ENCODE data around the gene BST1. TPM values are rescaled to one million over a fixed set of nuclear protein-coding genes. Genes with fewer than 3 reads are reported as not detected.
"Not testable (repeated sequence)": the region's sequence is repeated elsewhere in the genome, so short reads cannot be mapped to it uniquely, and the experiment has no call there.

Gene BST1
- total RNA-seq, 2 experiments from 2014 or later: 0.40 to 0.70 TPM

- CTCF ChIA-PET: no interaction called here
- H3K4me1 Mint-ChIP-seq: no peaks in the 10 kb centered on the region
These were observed 18.0 kb downstream of the BST1 start for GRCh38 chr4:15720851-15721250.

GRCh38 chr4:15725608-15726007 is 22.7 kb downstream of the BST1 start:
- Mint-ChIP-seq H3K36me3 (no peaks in the 10 kb centered on the region), H3K9me3 (ENCODE audit: low read depth) (no peaks in the 10 kb centered on the region), H3K27me3 (peaks cover 22% of the 10 kb centered on the region), H3K4me3 (no peak overlapping the region), H3K27ac (no peak overlapping the region), H3K4me1 (peaks cover 5% of the 10 kb centered on the region)
- CTCF ChIA-PET: interaction anchor here (1.2 kb wide), 1 partner anchor 11 kb away, joined by 3 read pairs; no protein-coding TSS in a partner anchor
- ATAC-seq (no peak), DNase-seq (no peak)

More at GRCh38 chr4:15720851-15721250, 18.0 kb downstream of the BST1 start:
- Mint-ChIP-seq H3K36me3 (no peaks in the 10 kb centered on the region), H3K4me3 (no peak overlapping the region), H3K27ac (no peak overlapping the region), H3K27me3 (peaks cover 4% of the 10 kb centered on the region), H3K9me3 (ENCODE audit: low read depth) (no peaks in the 10 kb centered on the region)
- DNase-seq (no peak), ATAC-seq (no peak)

- no peak overlapping the region for H3K27ac Mint-ChIP-seq
- CTCF ChIA-PET: interaction anchor here (0.7 to 3.7 kb wide), 8 partner anchors 8 to 272 kb away, joined by 3 to 15 read pairs (median 4); no protein-coding TSS in a partner anchor
- peak; percentile 53 for DNase-seq
- H3K9me3 Mint-ChIP-seq (ENCODE audit: low read depth): no peaks in the 10 kb centered on the region
- peaks cover 22% of the 10 kb centered on the region for H3K27me3 Mint-ChIP-seq
- ATAC-seq: peak; percentile 70
- H3K4me3 Mint-ChIP-seq: no peak overlapping the region
- H3K36me3 Mint-ChIP-seq: no peaks in the 10 kb centered on the region
- H3K4me1 Mint-ChIP-seq: peaks cover 8% of the 10 kb centered on the region
These were observed 27.2 kb downstream of the BST1 start for GRCh38 chr4:15729910-15730533.

- peaks cover 18% of the 10 kb centered on the region for H3K4me1 Mint-ChIP-seq
These were observed 30.2 kb downstream of the BST1 start for GRCh38 chr4:15733061-15733460.

GRCh38 chr4:15735536-15735935 is 32.7 kb downstream of the BST1 start:
- Mint-ChIP-seq H3K4me3 (no peak overlapping the region), H3K27me3 (no peaks in the 10 kb centered on the region), H3K4me1 (peaks cover 21% of the 10 kb centered on the region), H3K9me3 (ENCODE audit: low read depth) (peaks cover 6% of the 10 kb centered on the region), H3K36me3 (peaks cover 7% of the 10 kb centered on the region), H3K27ac (no peak overlapping the region)
- ATAC-seq (no peak), DNase-seq (no peak)
- CTCF ChIA-PET: interaction anchor here (1.0 to 1.7 kb wide), 3 partner anchors 21 to 266 kb away, joined by 3 read pairs; no protein-coding TSS in a partner anchor

More at GRCh38 chr4:15733061-15733460, 30.2 kb downstream of the BST1 start:
- CTCF ChIA-PET: interaction anchor here (1.4 to 2.0 kb wide), 3 partner anchors 27 to 223 kb away, joined by 3 to 7 read pairs (median 4); no protein-coding TSS in a partner anchor
- H3K36me3 Mint-ChIP-seq; H3K4me3 Mint-ChIP-seq; H3K9me3 Mint-ChIP-seq (ENCODE audit: low read depth); H3K27ac Mint-ChIP-seq; DNase-seq; H3K27me3 Mint-ChIP-seq; ATAC-seq: not testable (repeated sequence)

- Mint-ChIP-seq H3K9me3 (ENCODE audit: low read depth) (peaks cover 8% of the 10 kb centered on the region), H3K36me3 (peaks cover 13% of the 10 kb centered on the region), H3K4me3 (no peak overlapping the region), H3K27ac (no peak overlapping the region), H3K27me3 (no peaks in the 10 kb centered on the region), H3K4me1 (peaks cover 20% of the 10 kb centered on the region)
- CTCF ChIA-PET: interaction anchor here (0.9 to 1.5 kb wide), 4 partner anchors 11 to 146 kb away, joined by 3 to 4 read pairs (median 4); no protein-coding TSS in a partner anchor
- ATAC-seq (no peak), DNase-seq (no peak)
These were observed 33.7 kb downstream of the BST1 start for GRCh38 chr4:15736514-15737050.

GRCh38 chr4:15737255-15737654 is 34.4 kb downstream of the BST1 start:
- Mint-ChIP-seq H3K27ac (no peak overlapping the region), H3K27me3 (no peaks in the 10 kb centered on the region), H3K36me3 (peaks cover 19% of the 10 kb centered on the region), H3K4me3 (no peak overlapping the region), H3K9me3 (ENCODE audit: low read depth) (peaks cover 12% of the 10 kb centered on the region), H3K4me1 (peaks cover 20% of the 10 kb centered on the region)
- ATAC-seq (no peak), DNase-seq (no peak)
- CTCF ChIA-PET: interaction anchor here (0.9 to 1.5 kb wide), 4 partner anchors 11 to 145 kb away, joined by 3 to 4 read pairs (median 4); no protein-coding TSS in a partner anchor

GRCh38 chr4:15738877-15739276 is 36.0 kb downstream of the BST1 start:
- no peak overlapping the region for H3K4me3 Mint-ChIP-seq
- peaks cover 21% of the 10 kb centered on the region for H3K4me1 Mint-ChIP-seq
- ATAC-seq (peak; percentile 12), DNase-seq (no peak)
- CTCF ChIA-PET: interaction anchor here (0.7 to 1.3 kb wide), 5 partner anchors 10 to 217 kb away, joined by 3 to 5 read pairs (median 4); no protein-coding TSS in a partner anchor
- peaks cover 20% of the 10 kb centered on the region for H3K9me3 Mint-ChIP-seq (ENCODE audit: low read depth)
- H3K27me3 Mint-ChIP-seq: no peaks in the 10 kb centered on the region
- H3K27ac Mint-ChIP-seq: no peak overlapping the region
- peaks cover 32% of the 10 kb centered on the region for H3K36me3 Mint-ChIP-seq

GRCh38 chr4:15740764-15741404 is 38.0 kb downstream of the BST1 start:
- peaks cover 20% of the 10 kb centered on the region for H3K9me3 Mint-ChIP-seq (ENCODE audit: low read depth)
- no peak overlapping the region for H3K4me3 Mint-ChIP-seq
- CTCF ChIA-PET: interaction anchor here (0.8 to 1.9 kb wide), 4 partner anchors 17 to 215 kb away, joined by 3 to 4 read pairs (median 4); no protein-coding TSS in a partner anchor
- H3K27me3 Mint-ChIP-seq: no peaks in the 10 kb centered on the region
- DNase-seq (no peak), ATAC-seq (no peak)
- peaks cover 38% of the 10 kb centered on the region for H3K36me3 Mint-ChIP-seq
- no peak overlapping the region for H3K27ac Mint-ChIP-seq
- H3K4me1 Mint-ChIP-seq: peaks cover 21% of the 10 kb centered on the region

- CTCF ChIA-PET: interaction anchor here (1.3 kb wide), 1 partner anchor 15 kb away, joined by 4 read pairs; no protein-coding TSS in a partner anchor
- no peak overlapping the region for H3K4me3 Mint-ChIP-seq
- H3K27me3 Mint-ChIP-seq: no peaks in the 10 kb centered on the region
- peaks cover 31% of the 10 kb centered on the region for H3K4me1 Mint-ChIP-seq
- no peak for DNase-seq
- no peak for ATAC-seq
- H3K27ac Mint-ChIP-seq: no peak overlapping the region
- H3K36me3 Mint-ChIP-seq: peaks cover 48% of the 10 kb centered on the region
- H3K9me3 Mint-ChIP-seq (ENCODE audit: low read depth): peaks cover 26% of the 10 kb centered on the region
These were observed 39.3 kb downstream of the BST1 start for GRCh38 chr4:15742083-15742582.

GRCh38 chr4:15742637-15743036 is 39.8 kb downstream of the BST1 start:
- Mint-ChIP-seq H3K4me3 (no peak overlapping the region), H3K27me3 (no peaks in the 10 kb centered on the region), H3K36me3 (peaks cover 51% of the 10 kb centered on the region), H3K9me3 (ENCODE audit: low read depth) (peaks cover 26% of the 10 kb centered on the region), H3K4me1 (peaks cover 29% of the 10 kb centered on the region), H3K27ac (no peak overlapping the region)
- ATAC-seq (no peak), DNase-seq (no peak)
- CTCF ChIA-PET: interaction anchor here (2.6 kb wide), 1 partner anchor 13 kb away, joined by 8 read pairs; no protein-coding TSS in a partner anchor

GRCh38 chr4:15744016-15744545 is 41.2 kb downstream of the BST1 start:
- CTCF ChIA-PET: interaction anchor here (2.6 kb wide), 1 partner anchor 12 kb away, joined by 8 read pairs; no protein-coding TSS in a partner anchor
- H3K36me3 Mint-ChIP-seq: peaks cover 54% of the 10 kb centered on the region

GRCh38 chr4:15746110-15746509 is 43.2 kb downstream of the BST1 start:
- peak overlapping the region; percentile 82 for H3K27ac Mint-ChIP-seq
- CTCF ChIA-PET: interaction anchor here (1.7 kb wide), 1 partner anchor 10 kb away, joined by 9 read pairs; no protein-coding TSS in a partner anchor
- no peaks in the 10 kb centered on the region for H3K27me3 Mint-ChIP-seq
- ATAC-seq (peak; percentile 47), DNase-seq (no peak)
- H3K4me3 Mint-ChIP-seq: no peak overlapping the region
- H3K9me3 Mint-ChIP-seq (ENCODE audit: low read depth): peaks cover 23% of the 10 kb centered on the region
- H3K36me3 Mint-ChIP-seq: peaks cover 46% of the 10 kb centered on the region
- peaks cover 19% of the 10 kb centered on the region for H3K4me1 Mint-ChIP-seq

More at GRCh38 chr4:15744016-15744545, 41.2 kb downstream of the BST1 start:
- Mint-ChIP-seq H3K4me1 (peaks cover 21% of the 10 kb centered on the region), H3K4me3 (no peak overlapping the region), H3K27me3 (no peaks in the 10 kb centered on the region), H3K27ac (no peak overlapping the region), H3K9me3 (ENCODE audit: low read depth) (peaks cover 26% of the 10 kb centered on the region)
- ATAC-seq: no peak
- no peak for DNase-seq
